ENCODE results near the gene MAPK8. TPM values are rescaled to one million over a fixed set of nuclear protein-coding genes. Genes with fewer than 3 reads are reported as not detected.

MAPK8 gene
- total RNA-seq, 4 donors from 2014 or later: 35.3 to 61.9 (median 42.5) TPM

- Histone ChIP-seq H3K4me3 (no peak overlapping the region), H3K9me3 (no peaks in the 10 kb centered on the region), H3K36me3 (peaks cover 23% of the 10 kb centered on the region), H3K4me1 (no peaks in the 10 kb centered on the region), H3K27ac (no peak overlapping the region), H3K27me3 (no peaks in the 10 kb centered on the region)
- TF ChIP-seq EP300 (IDR thresholded peaks at IDR 0.05): no peak
- no peak for TF ChIP-seq POLR2AphosphoS5 (IDR thresholded peaks at IDR 0.05)
- 67% methylated on average over 10 of the region's 10 CpGs for WGBS
- no peak for DNase-seq (ENCODE audit: low spot score in 2 of 2)
Measured at GRCh38 chr10:48439581-48440041, 133.1 kb downstream of the MAPK8 start.

- H3K27ac ChIP-seq: no peak overlapping the region
- WGBS: 94% methylated on average over 4 of the region's 4 CpGs
- no peak overlapping the region for H3K4me3 ChIP-seq
- no peaks in the 10 kb centered on the region for H3K27me3 ChIP-seq
- no peaks in the 10 kb centered on the region for H3K4me1 ChIP-seq
- peaks cover 22% of the 10 kb centered on the region for H3K36me3 ChIP-seq
- DNase-seq (ENCODE audit: low spot score in 2 of 2): no peak
- TF ChIP-seq EP300 (IDR thresholded peaks at IDR 0.05) (no peak), POLR2A (IDR thresholded peaks at IDR 0.05) (no peak), CTCF (IDR thresholded peaks at IDR 0.05) (no peak), POLR2AphosphoS5 (IDR thresholded peaks at IDR 0.05) (no peak)
- no peaks in the 10 kb centered on the region for H3K9me3 ChIP-seq
Measured at GRCh38 chr10:48440771-48441170, 134.3 kb downstream of the MAPK8 start.

GRCh38 chr10:48442090-48442808 is 135.8 kb downstream of the MAPK8 start:
- no peak for TF ChIP-seq CTCF (IDR thresholded peaks at IDR 0.05)
- TF ChIP-seq POLR2AphosphoS5 (IDR thresholded peaks at IDR 0.05): no peak
- TF ChIP-seq EP300 (IDR thresholded peaks at IDR 0.05): no peak
- no peak for TF ChIP-seq POLR2A (IDR thresholded peaks at IDR 0.05)
- 77% methylated on average over 6 of the region's 11 CpGs for WGBS
- H3K36me3 ChIP-seq: peaks cover 11% of the 10 kb centered on the region
- no peak overlapping the region for H3K4me3 ChIP-seq
- no peaks in the 10 kb centered on the region for H3K4me1 ChIP-seq
- no peak overlapping the region for H3K27ac ChIP-seq
- no peaks in the 10 kb centered on the region for H3K27me3 ChIP-seq
- H3K9me3 ChIP-seq: no peaks in the 10 kb centered on the region
- DNase-seq (ENCODE audit: low spot score in 2 of 2): no peak

- WGBS: 95% methylated on average over 3 of the region's 5 CpGs
- H3K4me1 ChIP-seq: no peaks in the 10 kb centered on the region
- H3K27ac ChIP-seq: no peak overlapping the region
- no peaks in the 10 kb centered on the region for H3K27me3 ChIP-seq
- no peak overlapping the region for H3K4me3 ChIP-seq
- DNase-seq (ENCODE audit: low spot score in 2 of 2): no peak
- H3K36me3 ChIP-seq: peaks cover 5% of the 10 kb centered on the region
- TF ChIP-seq CTCF (IDR thresholded peaks at IDR 0.05) (no peak), POLR2AphosphoS5 (IDR thresholded peaks at IDR 0.05) (no peak), EP300 (IDR thresholded peaks at IDR 0.05) (no peak), POLR2A (IDR thresholded peaks at IDR 0.05) (no peak)
- H3K9me3 ChIP-seq: no peaks in the 10 kb centered on the region
Measured at GRCh38 chr10:48442809-48443177, 136.3 kb downstream of the MAPK8 start.

- DNase-seq (ENCODE audit: low spot score in 2 of 2): no peak
- Histone ChIP-seq H3K27ac (no peak overlapping the region), H3K9me3 (no peaks in the 10 kb centered on the region), H3K4me1 (no peaks in the 10 kb centered on the region), H3K4me3 (no peak overlapping the region), H3K27me3 (no peaks in the 10 kb centered on the region), H3K36me3 (no peaks in the 10 kb centered on the region)
- WGBS: 67% methylated on average over 2 of the region's 2 CpGs
- no peak for TF ChIP-seq EP300 (IDR thresholded peaks at IDR 0.05)
- TF ChIP-seq POLR2A (IDR thresholded peaks at IDR 0.05): no peak
- TF ChIP-seq POLR2AphosphoS5 (IDR thresholded peaks at IDR 0.05): no peak
Measured at GRCh38 chr10:48444266-48444665, 137.8 kb downstream of the MAPK8 start.

GRCh38 chr10:48444861-48445841 is 138.7 kb downstream of the MAPK8 start:
- DNase-seq (ENCODE audit: low spot score in 2 of 2): no peak
- Histone ChIP-seq H3K27me3 (no peaks in the 10 kb centered on the region), H3K27ac (no peak overlapping the region), H3K36me3 (no peaks in the 10 kb centered on the region), H3K9me3 (no peaks in the 10 kb centered on the region), H3K4me3 (no peak overlapping the region), H3K4me1 (no peaks in the 10 kb centered on the region)
- 100% methylated on average over 2 of the region's 20 CpGs for WGBS
- TF ChIP-seq CTCF (IDR thresholded peaks at IDR 0.05) (no peak), POLR2AphosphoS5 (IDR thresholded peaks at IDR 0.05) (no peak), POLR2A (IDR thresholded peaks at IDR 0.05) (no peak), EP300 (IDR thresholded peaks at IDR 0.05) (no peak)

Measured in suprapubic skin (tissue), 4 donors.